ENCODE data around the gene MAD2L1BP.

GRCh38 chr6:43634702-43635303 is 837 bp upstream of the MAD2L1BP start:
- TF ChIP-seq, protein P1, sequence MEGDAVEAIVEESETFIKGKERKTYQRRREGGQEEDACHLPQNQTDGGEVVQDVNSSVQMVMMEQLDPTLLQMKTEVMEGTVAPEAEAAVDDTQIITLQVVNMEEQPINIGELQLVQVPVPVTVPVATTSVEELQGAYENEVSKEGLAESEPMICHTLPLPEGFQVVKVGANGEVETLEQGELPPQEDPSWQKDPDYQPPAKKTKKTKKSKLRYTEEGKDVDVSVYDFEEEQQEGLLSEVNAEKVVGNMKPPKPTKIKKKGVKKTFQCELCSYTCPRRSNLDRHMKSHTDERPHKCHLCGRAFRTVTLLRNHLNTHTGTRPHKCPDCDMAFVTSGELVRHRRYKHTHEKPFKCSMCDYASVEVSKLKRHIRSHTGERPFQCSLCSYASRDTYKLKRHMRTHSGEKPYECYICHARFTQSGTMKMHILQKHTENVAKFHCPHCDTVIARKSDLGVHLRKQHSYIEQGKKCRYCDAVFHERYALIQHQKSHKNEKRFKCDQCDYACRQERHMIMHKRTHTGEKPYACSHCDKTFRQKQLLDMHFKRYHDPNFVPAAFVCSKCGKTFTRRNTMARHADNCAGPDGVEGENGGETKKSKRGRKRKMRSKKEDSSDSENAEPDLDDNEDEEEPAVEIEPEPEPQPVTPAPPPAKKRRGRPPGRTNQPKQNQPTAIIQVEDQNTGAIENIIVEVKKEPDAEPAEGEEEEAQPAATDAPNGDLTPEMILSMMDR (IDR thresholded peaks at IDR 0.05), result no peak
- TF ChIP-seq POLR2A (IDR thresholded peaks at IDR 0.05), result no peak
- no peak for TF ChIP-seq EP300 (IDR thresholded peaks at IDR 0.05)
